ENCODE data around the gene GOLGA7B. TPM values are rescaled to one million over a fixed set of nuclear protein-coding genes. Genes with fewer than 3 reads are reported as not detected.
"Not testable (repeated sequence)": the region's sequence is repeated elsewhere in the genome, so short reads cannot be mapped to it uniquely, and the experiment has no call there.

The GOLGA7B gene
- total and polyA plus RNA-seq, 2 donors (not counting 1 experiment from before 2014, with no cell fraction given) = 0.01 TPM; not detected in 1

- H3K79me2 ChIP-seq (ENCODE audit: control insufficient read depth, insufficient read depth, low read length); intact Hi-C loops (cut with micrococcal nuclease); H3K4me3 ChIP-seq (ENCODE audit: control extremely low read depth in 1 of 5, extremely low read depth in 1 of 5, insufficient read depth in 1 of 5, low read depth in 2 of 5, low read length in 4 of 5); H3K27ac Mint-ChIP-seq; H3K9ac ChIP-seq (ENCODE audit: low read length); H3K4me3 Mint-ChIP-seq; CTCF ChIA-PET; H3K4me1 ChIP-seq (ENCODE audit: control insufficient read depth in 2 of 2, insufficient read depth in 2 of 2, low read length in 2 of 2); H3K27ac ChIP-seq (ENCODE audit: low read length in 2 of 2); POLR2A ChIA-PET; DNase-seq; ATAC-seq (ENCODE audit: low read depth); H3K4me2 ChIP-seq (replicated peaks; ENCODE audit: low read depth, low read length, poor library complexity, severe bottlenecking); H3K36me3 ChIP-seq (replicated peaks in 1 of 2; ENCODE audit: control extremely low read depth in 1 of 2, control insufficient read depth in 1 of 2, extremely low read depth in 1 of 2, insufficient read depth in 2 of 2, low read length in 1 of 2); H2AFZ ChIP-seq (ENCODE audit: insufficient read depth, low read depth, low read length, poor library complexity, severe bottlenecking); H3K9me3 Mint-ChIP-seq (ENCODE audit: insufficient read depth); H3K4me1 Mint-ChIP-seq; H3K9me3 ChIP-seq (ENCODE audit: control extremely low read depth in 1 of 3, control insufficient read depth in 2 of 3, insufficient read depth in 1 of 3, low read length in 2 of 3); H4K20me1 ChIP-seq (ENCODE audit: control insufficient read depth, insufficient read depth, low read length, poor library complexity, severe bottlenecking): not testable (repeated sequence)
- no CpG with 5 or more reads among the region's 3 CpGs for WGBS (ENCODE audit: insufficient coverage)
- peaks cover 0 to 17% (median 8%) of the 10 kb centered on the region in 4 experiments for H3K27me3 ChIP-seq (replicated peaks in 1 of 4; ENCODE audit: control extremely low read depth in 1 of 4, control insufficient read depth in 3 of 4, insufficient read depth in 4 of 4, low read length in 3 of 4)
- H3K27me3 Mint-ChIP-seq = peaks cover 24% of the 10 kb centered on the region
Observed at GRCh38 chr10:97842114-97842513, 7.5 kb upstream of the GOLGA7B start.

- TF ChIP-seq CTCF (IDR thresholded peaks at IDR 0.05) (no peak), EZH2 (IDR thresholded peaks at IDR 0.05; ENCODE audit: borderline replicate concordance, insufficient read depth, low read depth, low read length, poor library complexity, severe bottlenecking) (no peak)
- intact Hi-C loops (cut with micrococcal nuclease) = no loop called here
- Histone ChIP-seq H4K20me1 (ENCODE audit: control insufficient read depth, insufficient read depth, low read length, poor library complexity, severe bottlenecking) (no peaks in the 10 kb centered on the region), H3K79me2 (ENCODE audit: control insufficient read depth, insufficient read depth, low read length) (no peaks in the 10 kb centered on the region), H3K9ac (ENCODE audit: low read length) (no peak overlapping the region), H3K9me3 (ENCODE audit: control extremely low read depth in 1 of 3, control insufficient read depth in 2 of 3, insufficient read depth in 1 of 3, low read length in 2 of 3) (peaks cover 0 to 3% (median 0%) of the 10 kb centered on the region in 3 donors), H3K4me1 (ENCODE audit: control insufficient read depth in 2 of 2, insufficient read depth in 2 of 2, low read length in 2 of 2) (no peaks in the 10 kb centered on the region), H3K27ac (ENCODE audit: low read length in 2 of 2) (no peak overlapping the region), H3K36me3 (replicated peaks in 1 of 2; ENCODE audit: control extremely low read depth in 1 of 2, control insufficient read depth in 1 of 2, extremely low read depth in 1 of 2, insufficient read depth in 2 of 2, low read length in 1 of 2) (no peaks in the 10 kb centered on the region), H2AFZ (ENCODE audit: insufficient read depth, low read depth, low read length, poor library complexity, severe bottlenecking) (no peak overlapping the region), H3K27me3 (replicated peaks in 1 of 4; ENCODE audit: control extremely low read depth in 1 of 4, control insufficient read depth in 3 of 4, insufficient read depth in 4 of 4, low read length in 3 of 4) (peaks cover 0 to 16% (median 8%) of the 10 kb centered on the region in 4 experiments), H3K4me2 (replicated peaks; ENCODE audit: low read depth, low read length, poor library complexity, severe bottlenecking) (no peak overlapping the region), H3K4me3 (ENCODE audit: control extremely low read depth in 1 of 5, extremely low read depth in 1 of 5, insufficient read depth in 1 of 5, low read depth in 2 of 5, low read length in 4 of 5) (no peak overlapping the region)
- Mint-ChIP-seq H3K4me1 (no peaks in the 10 kb centered on the region), H3K9me3 (ENCODE audit: insufficient read depth) (no peaks in the 10 kb centered on the region), H3K4me3 (no peak overlapping the region), H3K27me3 (peaks cover 19% of the 10 kb centered on the region), H3K27ac (no peak overlapping the region)
- ChIA-PET POLR2A (no interaction called here), CTCF (interaction anchor here (0.6 kb wide), 1 partner anchor 198 kb away, joined by 3 read pairs; no protein-coding TSS in a partner anchor)
- ATAC-seq (ENCODE audit: low read depth) (no peak), DNase-seq (no peak)
- 6% methylated on average over 3 of the region's 7 CpGs for WGBS (ENCODE audit: insufficient coverage)
Observed at GRCh38 chr10:97842656-97843280, 6.9 kb upstream of the GOLGA7B start.

All from B cell (primary cell).